ENCODE data around the gene RAB38.

DNA sequence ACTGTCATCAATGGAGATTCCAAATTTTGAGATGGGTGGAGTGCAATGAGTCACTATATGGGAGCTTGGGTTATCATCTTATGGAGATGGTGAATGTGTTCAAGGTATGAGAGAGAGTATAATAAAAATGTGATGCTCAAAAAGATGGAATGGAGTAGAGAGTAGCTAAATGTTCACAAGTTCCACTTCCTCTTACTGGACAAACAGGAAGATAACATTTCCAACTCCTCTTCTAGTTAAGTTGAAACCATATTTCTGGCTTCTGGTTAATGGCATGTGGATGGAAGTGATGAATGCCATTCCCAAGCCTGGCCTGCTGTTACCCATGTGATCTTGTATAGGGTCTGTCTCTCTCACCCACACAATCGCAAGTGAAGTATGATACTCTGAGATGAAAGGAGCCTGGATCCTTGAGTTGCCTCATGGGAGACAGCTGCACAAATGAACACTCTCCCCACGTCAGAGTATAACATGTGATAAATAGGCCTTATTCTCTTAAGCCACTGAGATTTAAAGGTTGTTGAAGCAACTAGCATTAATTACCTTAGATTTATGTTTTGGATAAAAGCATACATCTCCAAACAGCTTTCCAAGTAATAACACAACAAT, 111.0 kb downstream of the RAB38 start:
- TF ChIP-seq, protein P1, sequence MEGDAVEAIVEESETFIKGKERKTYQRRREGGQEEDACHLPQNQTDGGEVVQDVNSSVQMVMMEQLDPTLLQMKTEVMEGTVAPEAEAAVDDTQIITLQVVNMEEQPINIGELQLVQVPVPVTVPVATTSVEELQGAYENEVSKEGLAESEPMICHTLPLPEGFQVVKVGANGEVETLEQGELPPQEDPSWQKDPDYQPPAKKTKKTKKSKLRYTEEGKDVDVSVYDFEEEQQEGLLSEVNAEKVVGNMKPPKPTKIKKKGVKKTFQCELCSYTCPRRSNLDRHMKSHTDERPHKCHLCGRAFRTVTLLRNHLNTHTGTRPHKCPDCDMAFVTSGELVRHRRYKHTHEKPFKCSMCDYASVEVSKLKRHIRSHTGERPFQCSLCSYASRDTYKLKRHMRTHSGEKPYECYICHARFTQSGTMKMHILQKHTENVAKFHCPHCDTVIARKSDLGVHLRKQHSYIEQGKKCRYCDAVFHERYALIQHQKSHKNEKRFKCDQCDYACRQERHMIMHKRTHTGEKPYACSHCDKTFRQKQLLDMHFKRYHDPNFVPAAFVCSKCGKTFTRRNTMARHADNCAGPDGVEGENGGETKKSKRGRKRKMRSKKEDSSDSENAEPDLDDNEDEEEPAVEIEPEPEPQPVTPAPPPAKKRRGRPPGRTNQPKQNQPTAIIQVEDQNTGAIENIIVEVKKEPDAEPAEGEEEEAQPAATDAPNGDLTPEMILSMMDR (IDR thresholded peaks at IDR 0.05) = no peak
- no peak for TF ChIP-seq POLR2AphosphoS5 (IDR thresholded peaks at IDR 0.05; ENCODE audit: low read depth, low read length)
- TF ChIP-seq, protein P2, sequence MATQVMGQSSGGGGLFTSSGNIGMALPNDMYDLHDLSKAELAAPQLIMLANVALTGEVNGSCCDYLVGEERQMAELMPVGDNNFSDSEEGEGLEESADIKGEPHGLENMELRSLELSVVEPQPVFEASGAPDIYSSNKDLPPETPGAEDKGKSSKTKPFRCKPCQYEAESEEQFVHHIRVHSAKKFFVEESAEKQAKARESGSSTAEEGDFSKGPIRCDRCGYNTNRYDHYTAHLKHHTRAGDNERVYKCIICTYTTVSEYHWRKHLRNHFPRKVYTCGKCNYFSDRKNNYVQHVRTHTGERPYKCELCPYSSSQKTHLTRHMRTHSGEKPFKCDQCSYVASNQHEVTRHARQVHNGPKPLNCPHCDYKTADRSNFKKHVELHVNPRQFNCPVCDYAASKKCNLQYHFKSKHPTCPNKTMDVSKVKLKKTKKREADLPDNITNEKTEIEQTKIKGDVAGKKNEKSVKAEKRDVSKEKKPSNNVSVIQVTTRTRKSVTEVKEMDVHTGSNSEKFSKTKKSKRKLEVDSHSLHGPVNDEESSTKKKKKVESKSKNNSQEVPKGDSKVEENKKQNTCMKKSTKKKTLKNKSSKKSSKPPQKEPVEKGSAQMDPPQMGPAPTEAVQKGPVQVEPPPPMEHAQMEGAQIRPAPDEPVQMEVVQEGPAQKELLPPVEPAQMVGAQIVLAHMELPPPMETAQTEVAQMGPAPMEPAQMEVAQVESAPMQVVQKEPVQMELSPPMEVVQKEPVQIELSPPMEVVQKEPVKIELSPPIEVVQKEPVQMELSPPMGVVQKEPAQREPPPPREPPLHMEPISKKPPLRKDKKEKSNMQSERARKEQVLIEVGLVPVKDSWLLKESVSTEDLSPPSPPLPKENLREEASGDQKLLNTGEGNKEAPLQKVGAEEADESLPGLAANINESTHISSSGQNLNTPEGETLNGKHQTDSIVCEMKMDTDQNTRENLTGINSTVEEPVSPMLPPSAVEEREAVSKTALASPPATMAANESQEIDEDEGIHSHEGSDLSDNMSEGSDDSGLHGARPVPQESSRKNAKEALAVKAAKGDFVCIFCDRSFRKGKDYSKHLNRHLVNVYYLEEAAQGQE (IDR thresholded peaks at IDR 0.05; ENCODE audit: insufficient read depth in 1 of 2, low read depth in 2 of 2, low read length in 1 of 2) = no peak
- TF ChIP-seq SIN3A (IDR thresholded peaks at IDR 0.05; ENCODE audit: borderline replicate concordance, insufficient read depth, low read depth, low read length) = no peak
- TF ChIP-seq TCF7L2 (IDR thresholded peaks at IDR 0.05; ENCODE audit: low read depth, low read length) = no peak
